Muscle layer of duodenum (tissue), 2 donors: Measurements from ENCODE around the gene EIF2S2.

Experiments
- H3K27ac ChIP-seq: one replicate; pipeline ENCODE4 v1.7.0; 2013; ENCODE audit warnings: mild to moderate bottlenecking, low read length
- H3K27me3 ChIP-seq: one replicate; pipeline ENCODE4 v1.7.0; 2013; ENCODE audit warnings: low read depth, mild to moderate bottlenecking, control low read depth, low read length
- H3K36me3 ChIP-seq, 2 donors: one replicate each; pipeline ENCODE4 v1.7.0; 2013; ENCODE audit warnings: low read length in 2 of 2, control low read depth in 1 of 2, mild to moderate bottlenecking in 1 of 2; ENCODE audit not compliant: insufficient read depth in 2 of 2, control insufficient read depth in 1 of 2
- H3K4me1 ChIP-seq, 2 donors: one replicate each; pipeline ENCODE4 v1.7.0; 2013; ENCODE audit warnings: low read length in 2 of 2, mild to moderate bottlenecking in 2 of 2, control low read depth in 1 of 2, moderate library complexity in 1 of 2; ENCODE audit not compliant: insufficient read depth in 2 of 2, control insufficient read depth in 1 of 2
- H3K4me3 ChIP-seq, 2 donors: one replicate each; pipeline ENCODE4 v1.7.0; 2013; ENCODE audit warnings: low read length in 2 of 2, low read depth in 1 of 2, mild to moderate bottlenecking in 1 of 2
- H3K9me3 ChIP-seq, 2 donors: one replicate each; pipeline ENCODE4 v1.7.0; 2013; ENCODE audit warnings: low read length in 2 of 2, control low read depth in 1 of 2, mild to moderate bottlenecking in 1 of 2; ENCODE audit not compliant: control insufficient read depth in 1 of 2
- donor health status: healthy.

EIF2S2 gene

DNA sequence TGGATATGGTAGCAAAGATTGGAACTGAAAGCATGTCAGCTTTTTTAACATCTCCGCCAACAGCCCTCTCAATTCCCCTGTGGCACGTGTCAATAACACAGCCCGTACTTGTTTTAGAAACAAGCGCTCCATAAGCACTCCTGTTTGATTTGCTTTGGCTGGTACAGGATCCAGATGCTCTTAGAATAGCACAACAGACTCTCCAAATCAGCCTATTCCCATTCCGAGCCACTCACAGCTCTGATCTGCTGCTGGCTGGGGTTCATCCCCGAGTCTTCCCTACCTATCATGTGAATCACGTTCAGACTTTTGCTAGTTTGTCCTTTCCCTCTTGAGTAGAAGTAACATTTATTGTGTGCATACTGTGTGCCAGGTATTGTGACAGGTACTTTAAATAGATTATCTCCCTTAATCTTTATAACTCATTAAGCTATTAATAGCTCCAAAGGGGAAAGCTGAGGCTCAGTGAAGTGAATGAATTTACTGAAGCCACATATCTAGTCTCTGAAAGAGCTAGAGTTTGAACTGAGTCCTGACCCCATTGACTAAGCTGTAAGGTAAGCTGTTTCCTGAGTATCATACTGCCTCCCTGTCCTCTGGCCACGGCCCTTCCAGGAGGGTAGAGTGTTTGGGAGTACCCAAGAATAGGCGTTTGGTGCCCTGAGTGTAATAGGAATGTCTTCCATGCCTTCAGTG is 71.6 kb downstream of the EIF2S2 start:
- no peaks in the 10 kb centered on the region for H3K36me3 ChIP-seq
- no peak overlapping the region for H3K4me3 ChIP-seq
- H3K4me1 ChIP-seq, result peaks cover 25 to 43% of the 10 kb centered on the region in 2 donors
- H3K27ac ChIP-seq, result no peak overlapping the region
- no peaks in the 10 kb centered on the region for H3K9me3 ChIP-seq
- no peaks in the 10 kb centered on the region for H3K27me3 ChIP-seq
